Measurements from ENCODE around the gene FLNB.
"Not testable (repeated sequence)": the region's sequence is repeated elsewhere in the genome, so short reads cannot be mapped to it uniquely, and the experiment has no call there.

Gene FLNB

DNA sequence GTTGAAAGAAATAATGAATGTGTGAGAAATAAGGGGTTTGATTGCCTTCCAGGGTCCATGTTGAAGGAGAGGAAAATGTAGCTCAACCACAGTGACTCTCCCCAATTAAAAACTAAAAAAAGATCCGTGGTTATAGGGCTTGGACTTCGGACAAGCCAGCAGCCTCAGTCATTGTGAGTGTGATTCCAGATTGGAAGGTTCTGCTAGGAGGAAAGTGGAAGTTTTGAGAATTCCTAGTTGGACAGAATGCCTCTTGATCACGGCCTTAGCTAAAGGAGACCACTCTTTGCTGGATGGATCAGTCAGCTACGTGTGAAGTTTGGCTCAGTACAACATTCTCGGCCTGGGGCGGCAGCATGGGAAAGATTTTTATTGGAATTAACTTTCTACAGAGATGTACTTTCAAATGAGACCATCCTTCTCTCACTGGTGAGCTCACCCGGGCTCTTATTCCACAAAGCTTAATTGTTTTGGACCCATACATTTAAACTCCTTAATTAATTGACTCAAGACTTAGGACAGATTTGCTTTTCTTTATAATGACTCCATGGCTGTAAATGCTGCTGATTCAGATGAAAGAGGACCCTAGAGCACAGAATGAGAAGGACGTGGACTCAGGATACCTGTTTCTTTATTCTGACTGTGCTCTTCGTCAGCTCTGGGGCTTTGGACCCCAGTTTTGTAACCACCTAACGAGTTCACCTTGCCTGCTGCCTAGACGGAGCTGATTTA is 27.5 kb downstream of the FLNB start:
- FAIRE-seq: no peak

GRCh38 chr3:58036293-58037032 is 28.2 kb downstream of the FLNB start:
- FAIRE-seq: no peak

- no peak for FAIRE-seq
These were observed 29.1 kb downstream of the FLNB start for GRCh38 chr3:58037141-58037910.

DNA sequence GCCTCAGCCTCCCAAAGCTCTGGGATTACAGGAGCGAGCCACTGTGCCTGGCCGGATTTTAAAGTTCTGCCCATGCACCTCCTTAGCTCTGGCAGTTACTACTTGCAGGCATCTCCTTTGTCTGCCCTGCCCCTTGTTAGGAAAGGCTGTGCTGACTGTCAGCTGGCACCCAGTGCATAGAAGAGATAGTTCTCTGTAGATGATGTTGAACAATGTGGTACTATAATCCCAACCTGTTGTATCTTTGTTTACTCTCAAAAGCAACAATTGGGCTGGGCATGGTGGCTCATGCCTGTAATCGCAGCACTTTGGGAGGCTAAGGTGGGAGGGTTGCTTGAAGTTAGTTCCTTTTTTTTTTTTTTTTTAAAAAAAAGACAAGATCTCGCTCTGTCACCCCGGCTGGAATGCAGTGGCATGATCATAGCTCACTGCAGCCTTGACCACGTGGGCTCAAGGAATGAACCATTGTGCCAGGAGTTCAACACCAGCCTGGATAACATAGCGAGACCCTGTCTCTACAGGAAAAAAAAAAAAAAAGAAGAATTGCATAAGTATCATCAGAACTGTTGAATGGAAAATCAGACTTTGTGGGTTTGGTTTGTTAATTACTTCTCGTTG is 30.6 kb downstream of the FLNB start:
- FAIRE-seq: no peak

- FAIRE-seq: no peak
These were observed 31.4 kb downstream of the FLNB start for GRCh38 chr3:58039601-58040000.

- FAIRE-seq: no peak
These were observed 33.1 kb downstream of the FLNB start for GRCh38 chr3:58041182-58041825.

DNA sequence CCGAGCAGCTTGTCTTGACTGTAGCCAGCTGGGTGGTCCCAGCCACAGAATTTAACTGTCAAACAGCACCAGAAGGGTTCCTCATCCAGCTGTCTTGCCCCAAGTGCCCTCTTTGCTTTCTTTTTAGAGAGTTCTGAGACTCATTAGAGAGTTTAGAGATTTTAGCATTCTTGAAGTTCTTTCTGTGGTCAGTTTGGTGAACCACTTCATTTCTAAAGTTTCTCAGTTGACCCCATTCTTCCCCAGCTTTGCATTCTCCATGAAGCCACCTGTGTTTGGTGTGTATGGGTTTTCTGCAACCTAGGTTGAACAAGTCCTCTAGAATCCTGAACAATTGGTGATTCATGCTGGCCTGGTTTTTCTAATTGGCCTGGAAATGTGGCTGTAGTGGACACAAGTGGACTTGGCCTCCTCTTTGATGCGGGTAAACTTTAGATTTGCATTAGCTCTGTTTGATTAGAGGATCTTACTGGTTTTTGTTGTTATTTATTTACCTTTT is 33.7 kb downstream of the FLNB start:
- FAIRE-seq: no peak

- FAIRE-seq: no peak
These were observed 34.9 kb downstream of the FLNB start for GRCh38 chr3:58042947-58043707.

DNA sequence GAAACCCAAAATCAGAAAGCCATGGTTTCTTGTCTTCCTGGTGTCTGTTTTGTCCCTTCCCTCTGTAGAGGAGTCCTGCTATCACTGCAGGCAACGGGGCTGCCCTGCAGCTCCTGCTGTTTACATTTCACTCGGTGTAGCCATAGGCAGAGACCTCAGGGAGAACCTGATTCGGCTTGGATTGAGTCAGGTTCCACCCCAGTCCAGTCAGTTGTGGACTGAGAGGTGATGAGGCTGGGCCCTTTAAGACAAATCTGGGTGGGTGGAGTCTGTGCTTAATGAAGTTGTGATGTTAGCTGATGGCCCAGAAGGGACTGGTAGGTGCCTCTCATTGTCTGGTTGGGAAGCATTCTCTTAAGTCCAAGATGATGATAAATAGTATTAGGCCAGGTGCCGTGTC is 35.7 kb downstream of the FLNB start:
- FAIRE-seq: no peak

GRCh38 chr3:58044691-58045483 is 36.7 kb downstream of the FLNB start:
- no peak for FAIRE-seq

GRCh38 chr3:58047826-58048225 is 39.6 kb downstream of the FLNB start:
- no peak for FAIRE-seq

- FAIRE-seq: no peak
These were observed 40.1 kb downstream of the FLNB start for GRCh38 chr3:58048301-58048700.

DNA sequence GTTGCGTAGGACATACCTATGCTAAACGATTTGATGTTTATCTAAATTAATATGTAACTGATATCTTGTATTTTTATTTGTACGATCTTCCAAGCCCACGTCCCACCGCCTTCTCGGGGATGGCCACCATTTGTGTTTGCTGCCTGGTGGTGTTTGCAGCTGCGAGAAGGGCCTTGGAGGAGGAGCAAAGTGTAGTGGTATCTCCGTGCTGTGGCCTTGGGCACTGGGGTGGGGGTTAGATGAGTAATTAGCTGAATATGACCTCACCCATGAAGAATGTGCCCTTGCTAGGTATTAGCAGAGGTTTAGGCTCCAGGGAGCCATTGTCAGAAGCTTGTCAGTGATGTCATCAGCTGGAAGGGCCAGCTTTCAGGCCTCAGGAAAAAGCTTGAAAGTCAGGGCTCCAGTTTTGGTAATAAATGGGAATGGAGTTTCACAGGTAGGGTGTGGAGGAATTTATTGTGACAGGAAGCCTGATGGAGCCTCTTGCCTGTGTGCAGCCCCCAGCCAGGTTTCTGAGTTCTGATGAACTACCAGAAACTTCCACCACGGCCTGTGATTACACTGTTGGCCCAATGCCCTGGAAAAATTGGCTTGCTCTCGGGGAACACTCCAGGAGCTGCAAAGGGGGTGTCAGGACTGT is 41.0 kb downstream of the FLNB start:
- no peak for FAIRE-seq

DNA sequence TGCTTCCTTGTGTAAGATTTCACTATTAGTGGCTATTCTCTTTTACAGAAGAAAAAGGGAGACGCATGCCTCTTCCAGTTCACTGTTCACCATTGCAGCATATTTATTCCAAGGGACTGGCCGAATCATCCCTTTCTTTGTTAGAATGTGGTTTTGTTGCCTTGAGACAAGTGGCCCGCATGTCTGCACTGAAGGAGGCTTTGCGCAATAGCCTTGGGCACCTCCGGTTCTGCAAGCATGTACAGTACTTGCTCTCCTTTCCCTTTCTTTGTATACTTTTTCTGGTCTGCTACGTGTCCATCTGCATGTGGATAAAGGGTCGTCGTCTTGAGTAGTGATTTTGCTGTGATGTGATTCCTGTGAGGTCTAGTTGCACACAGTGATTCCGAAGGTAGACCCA is 43.0 kb downstream of the FLNB start:
- no peak for FAIRE-seq

- FAIRE-seq: not testable (repeated sequence)
These were observed 43.5 kb downstream of the FLNB start for GRCh38 chr3:58051658-58052261.

GRCh38 chr3:58052373-58053273 is 44.4 kb downstream of the FLNB start:
- FAIRE-seq: no peak

- FAIRE-seq: no peak
These were observed 46.4 kb downstream of the FLNB start for GRCh38 chr3:58054652-58055051.

DNA sequence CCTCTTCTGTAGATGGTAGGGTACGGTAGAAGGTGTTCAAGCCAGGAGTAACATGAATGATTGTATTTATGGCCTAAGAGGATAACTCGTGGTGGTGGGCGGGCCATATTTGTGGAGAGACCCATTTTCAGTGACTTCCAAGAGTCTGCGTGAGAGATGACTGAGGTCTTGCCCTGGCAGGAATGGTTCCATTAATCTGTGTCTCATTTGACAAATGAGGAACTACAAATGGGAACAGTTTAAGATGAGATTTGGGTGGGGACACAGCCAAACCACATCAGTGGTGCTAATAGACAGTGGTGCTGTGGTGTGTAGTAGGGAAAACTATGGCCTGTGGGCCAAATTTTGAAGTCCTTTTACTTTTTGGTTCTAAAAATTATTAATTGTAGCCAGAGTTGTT is 47.1 kb downstream of the FLNB start:
- no peak for FAIRE-seq

- not testable (repeated sequence) for FAIRE-seq
These were observed 47.7 kb downstream of the FLNB start for GRCh38 chr3:58055891-58056290.

Measured in colon (tissue), 2 donors.